Activated CD4-positive, alpha-beta T cell treated with anti-CD3 and anti-CD28 coated beads, Interleukin-2, Interleukin-6, amounts not matched to agents 100 ng/mL and 50 ng/mL, durations not matched to agents 16 hours and 8 hours (primary cell): Measurements from ENCODE around the gene SBK1.
A peak's percentile ranks its signal among the peaks of the same experiment; 100 is the strongest.
"Not testable (repeated sequence)": the region's sequence is repeated elsewhere in the genome, so short reads cannot be mapped to it uniquely, and the experiment has no call there.

Experiments
- DNase-seq: peaks from one replicate; pipeline ENCODE4 v3.0.0-alpha.2; 2020

SBK1 gene

DNA sequence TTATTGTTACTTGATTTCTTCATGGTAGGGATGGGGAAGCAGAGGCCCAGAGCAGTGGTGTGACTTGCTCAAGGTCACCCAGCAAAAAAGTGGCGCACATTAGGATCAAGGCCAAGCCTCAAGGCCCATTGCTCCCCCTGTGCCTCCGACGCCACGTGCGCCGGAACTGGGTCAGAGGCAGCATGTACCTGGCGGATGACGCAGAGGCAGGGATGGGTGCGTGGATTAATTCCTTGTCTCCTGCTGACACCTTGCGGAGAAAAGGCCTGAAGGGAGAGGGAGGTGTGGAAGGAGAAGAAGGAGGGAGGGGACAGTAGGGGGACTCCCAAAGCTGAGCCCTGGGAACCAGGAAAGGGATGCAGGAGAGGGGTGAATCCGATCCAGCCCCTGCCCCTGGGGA is 18.5 kb downstream of the SBK1 start:
- no peak for DNase-seq

GRCh38 chr16:28311413-28311812 is 19.1 kb downstream of the SBK1 start:
- DNase-seq = no peak

DNA sequence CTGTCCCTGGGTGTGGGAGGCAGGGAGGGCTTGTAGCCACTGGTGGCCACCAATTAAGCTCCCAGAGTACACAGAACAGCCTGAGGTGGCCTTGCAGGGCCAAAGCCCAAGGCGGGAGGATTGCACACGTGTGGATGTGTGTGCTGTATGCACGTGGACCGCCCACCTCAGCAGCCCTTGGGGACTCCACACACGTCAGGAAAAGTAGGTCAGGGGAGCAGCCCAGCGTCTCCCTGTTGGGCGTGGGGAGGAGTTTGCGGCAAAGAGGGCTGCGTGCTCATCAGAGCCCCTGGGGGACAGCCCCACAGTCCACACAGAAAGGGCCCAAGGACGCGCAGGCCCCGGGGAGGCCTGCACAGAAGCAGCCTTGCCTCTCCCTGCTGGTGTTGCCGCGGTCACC is 19.6 kb downstream of the SBK1 start:
- no peak for DNase-seq

DNA sequence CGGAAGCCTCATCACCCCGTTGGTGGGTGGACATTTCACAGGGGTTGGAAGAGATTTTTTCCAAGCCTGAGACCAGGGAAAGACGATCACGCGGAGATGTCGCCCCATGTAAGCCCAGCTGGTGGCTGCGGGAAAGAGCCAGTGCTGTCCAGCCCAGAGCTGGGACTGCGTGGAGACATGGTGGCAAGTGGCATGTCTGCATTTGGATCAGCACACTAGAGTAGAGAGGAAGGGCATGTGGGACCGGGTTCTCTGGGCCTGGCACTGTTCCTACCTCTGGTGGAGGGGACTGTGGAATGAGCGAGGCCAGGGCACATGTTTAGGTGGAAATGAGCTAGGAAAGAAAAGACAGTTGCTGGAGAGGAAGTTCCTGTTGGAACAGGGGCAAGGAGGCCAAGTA is 20.0 kb downstream of the SBK1 start:
- DNase-seq = no peak

DNA sequence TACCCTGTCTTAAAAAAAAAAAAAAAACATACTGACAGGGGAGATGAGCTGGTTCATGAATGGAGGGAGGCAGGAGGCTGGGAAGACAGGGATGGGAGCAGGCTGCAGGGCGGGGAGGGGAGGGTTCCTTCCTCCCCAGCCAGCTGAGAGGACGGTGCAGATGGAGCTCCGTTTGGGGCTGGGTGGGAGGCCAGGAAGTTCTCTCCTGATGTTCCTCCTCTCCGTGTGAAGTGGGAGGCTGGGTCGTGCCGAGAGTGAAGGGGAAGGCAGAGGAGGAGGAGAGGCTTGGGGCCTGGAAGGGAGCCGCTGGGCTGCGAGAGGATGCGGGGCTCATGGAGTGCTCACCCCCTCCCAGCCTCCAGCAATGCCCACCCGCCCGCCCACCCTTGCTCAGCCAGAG is 21.3 kb downstream of the SBK1 start:
- no peak for DNase-seq

- DNase-seq = no peak
These were observed 23.7 kb downstream of the SBK1 start for GRCh38 chr16:28316054-28316453.

GRCh38 chr16:28317040-28317880 is 24.9 kb downstream of the SBK1 start:
- DNase-seq = peak; percentile 76

DNA sequence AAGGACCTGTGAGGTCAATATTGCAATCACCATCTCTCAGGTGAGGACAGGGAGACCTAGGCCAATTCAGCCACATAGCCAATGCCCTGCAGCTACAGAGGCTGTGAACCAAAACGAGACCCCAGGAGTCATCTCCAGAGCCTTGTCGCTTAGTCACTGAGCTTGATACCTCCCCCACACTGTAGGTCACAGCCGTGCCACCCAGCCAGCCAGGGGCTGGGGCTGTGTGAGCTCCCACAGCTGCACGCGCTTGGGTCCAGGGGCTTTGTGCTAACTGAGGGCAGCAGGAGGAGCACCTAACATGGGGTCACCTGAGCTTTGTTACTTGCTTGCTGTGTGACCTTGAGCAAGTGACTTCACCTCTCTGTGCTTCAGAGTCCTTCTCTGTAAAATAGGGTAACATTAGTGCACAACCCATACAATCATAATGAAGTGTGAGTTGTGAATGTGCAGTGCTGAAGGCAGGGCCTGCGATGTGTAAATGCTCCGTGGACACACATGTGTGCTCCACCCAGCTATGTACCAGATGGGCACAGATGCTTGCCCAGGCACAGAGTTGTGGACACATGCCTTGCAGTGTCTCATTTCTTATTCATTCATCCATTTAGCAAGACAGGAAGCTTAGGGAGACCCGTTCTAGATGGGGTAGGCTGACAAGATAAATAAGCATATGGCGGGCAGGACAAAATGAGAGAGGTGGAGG is 25.9 kb downstream of the SBK1 start:
- DNase-seq = no peak

GRCh38 chr16:28319476-28320022 is 27.2 kb downstream of the SBK1 start:
- no peak for DNase-seq

DNA sequence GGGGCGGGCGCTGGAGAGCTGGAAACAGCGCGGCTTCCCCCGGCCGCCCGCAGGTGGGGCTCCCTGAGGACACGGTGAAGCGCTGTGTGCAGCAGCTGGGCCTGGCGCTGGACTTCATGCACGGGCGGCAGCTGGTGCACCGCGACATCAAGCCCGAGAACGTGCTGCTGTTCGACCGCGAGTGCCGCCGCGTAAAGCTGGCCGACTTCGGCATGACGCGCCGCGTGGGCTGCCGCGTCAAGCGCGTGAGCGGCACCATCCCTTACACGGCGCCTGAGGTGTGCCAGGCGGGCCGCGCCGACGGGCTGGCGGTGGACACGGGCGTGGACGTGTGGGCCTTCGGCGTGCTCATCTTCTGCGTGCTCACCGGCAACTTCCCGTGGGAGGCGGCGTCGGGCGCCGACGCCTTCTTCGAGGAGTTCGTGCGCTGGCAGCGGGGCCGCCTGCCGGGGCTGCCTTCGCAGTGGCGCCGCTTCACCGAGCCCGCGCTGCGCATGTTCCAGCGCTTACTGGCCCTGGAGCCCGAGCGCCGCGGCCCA is 27.8 kb downstream of the SBK1 start:
- no peak for DNase-seq

GRCh38 chr16:28320741-28321140 is 28.4 kb downstream of the SBK1 start:
- no peak for DNase-seq

GRCh38 chr16:28321700-28322411 is 29.5 kb downstream of the SBK1 start:
- DNase-seq = peak; percentile 48

DNA sequence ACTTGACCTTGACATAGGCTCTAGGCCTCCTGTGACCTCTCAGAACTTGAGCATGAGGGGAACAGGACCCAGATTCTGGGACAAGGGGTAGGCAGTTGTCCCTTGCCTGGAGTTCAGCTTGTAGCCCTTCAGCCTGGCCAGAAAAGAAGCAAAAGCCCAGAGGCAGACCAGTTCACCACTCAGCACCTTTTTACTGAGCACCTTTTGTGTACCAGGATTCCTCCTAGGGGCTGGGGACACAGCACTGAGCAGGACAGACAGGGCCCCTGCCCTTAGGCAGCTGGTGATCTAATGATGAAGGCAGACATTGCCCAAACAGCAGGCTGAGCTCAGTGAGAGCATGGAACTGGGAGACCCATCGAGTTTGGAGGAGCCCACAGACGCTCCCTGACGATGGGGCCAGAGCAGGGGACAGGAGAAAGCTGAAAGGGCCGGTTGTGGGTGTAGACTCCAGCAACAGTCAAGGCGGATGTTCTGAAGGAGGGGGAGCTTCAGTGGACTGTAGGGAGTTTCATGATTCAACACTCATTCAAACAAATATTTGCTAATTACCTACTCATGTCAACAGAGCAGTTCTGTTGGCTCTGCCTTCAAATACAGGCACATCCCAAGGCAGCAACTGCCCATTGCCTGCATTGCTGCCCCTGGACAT is 32.0 kb downstream of the SBK1 start:
- DNase-seq = no peak

DNA sequence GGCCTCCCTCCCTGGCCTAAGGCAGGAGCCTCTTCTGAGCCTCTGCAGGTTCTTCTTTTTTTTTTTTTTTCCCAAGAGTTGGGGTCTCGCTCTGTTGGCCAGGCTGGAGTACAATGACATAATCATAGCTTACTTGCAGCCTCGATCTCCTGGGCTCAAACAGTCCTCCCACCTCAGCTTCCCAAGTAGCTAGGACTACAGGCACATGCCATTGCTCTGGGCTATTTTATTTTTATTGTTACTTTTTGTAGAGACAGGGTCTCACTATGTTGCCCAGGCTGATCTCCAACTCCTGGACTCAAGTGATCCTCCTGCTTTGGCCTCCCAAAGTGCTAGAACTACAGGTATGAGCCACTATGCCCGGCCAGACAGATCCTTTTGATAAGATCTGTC is 32.6 kb downstream of the SBK1 start:
- DNase-seq = no peak

DNA sequence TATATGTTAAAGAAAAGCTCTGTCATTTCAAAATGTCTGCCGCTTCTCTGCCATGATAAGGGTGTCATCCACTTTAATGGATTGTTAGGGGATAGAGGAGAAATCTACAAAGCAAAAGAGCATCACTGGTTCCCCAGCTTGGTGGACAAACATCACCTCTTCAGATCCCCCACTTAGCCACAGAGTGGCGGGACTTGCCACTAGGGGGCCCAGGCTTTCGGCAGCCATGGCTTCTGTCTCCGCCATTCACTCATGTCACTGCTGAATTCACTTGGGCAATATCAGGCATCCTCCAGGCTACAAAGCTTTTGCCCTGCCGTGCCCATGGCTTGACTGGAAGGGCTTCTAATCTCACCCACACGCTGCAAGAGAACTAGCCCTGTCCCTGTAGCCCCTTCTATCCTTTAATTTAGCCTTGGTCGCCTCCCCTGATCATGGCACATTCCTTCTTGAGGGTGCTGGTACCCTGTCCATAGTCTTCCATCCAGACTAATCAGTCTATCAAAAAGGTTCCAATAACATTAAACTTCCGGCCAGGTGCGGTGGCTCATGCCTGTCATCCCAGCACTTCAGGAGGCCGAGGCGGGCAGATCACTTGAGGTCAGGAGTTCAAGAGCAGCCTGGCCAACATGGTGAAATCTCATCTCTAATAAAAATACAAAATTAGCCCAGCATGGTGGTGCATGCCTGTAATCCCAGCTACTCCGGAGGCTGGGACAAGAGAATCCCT is 34.7 kb downstream of the SBK1 start:
- peak; percentile 68 for DNase-seq

- not testable (repeated sequence) for DNase-seq
These were observed 37.9 kb downstream of the SBK1 start for GRCh38 chr16:28330232-28330631.

DNA sequence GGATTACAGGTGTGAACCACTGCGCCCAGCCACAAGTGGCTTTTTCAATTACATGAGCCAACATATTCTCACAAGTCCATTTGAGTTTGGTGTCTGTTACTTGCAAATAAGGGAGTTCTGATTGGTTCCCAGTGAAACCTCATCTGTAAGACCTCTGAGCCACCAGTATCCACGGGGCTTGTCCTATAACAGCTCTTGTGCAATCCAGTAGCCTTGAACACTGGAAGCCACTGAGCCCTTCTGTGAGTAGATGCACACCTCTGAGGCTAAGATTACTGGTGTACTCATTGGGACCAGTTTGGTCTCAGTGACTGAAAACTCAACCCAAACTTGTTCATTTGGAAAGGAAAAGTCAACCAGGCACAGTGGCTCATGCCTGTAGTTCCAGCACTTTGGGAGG is 38.7 kb downstream of the SBK1 start:
- DNase-seq = not testable (repeated sequence)

DNA sequence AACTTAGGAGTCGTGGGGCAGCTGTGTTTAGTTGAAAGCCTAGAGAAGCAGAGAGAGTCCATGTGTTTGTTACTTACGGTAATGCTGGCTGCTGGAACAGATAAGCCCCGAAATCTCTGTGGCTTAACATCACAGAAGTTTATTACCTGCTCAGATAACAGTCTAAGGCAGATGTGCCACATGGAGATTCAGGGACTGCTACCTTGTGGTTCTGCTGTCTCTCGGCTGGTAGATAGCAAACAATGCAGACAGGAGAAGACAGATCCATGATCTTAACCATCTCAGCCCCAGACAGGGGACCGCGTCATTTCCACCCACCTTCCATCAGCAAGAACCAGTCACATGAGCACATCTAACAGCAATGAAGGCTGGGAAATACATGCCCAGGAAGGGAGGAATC is 40.3 kb downstream of the SBK1 start:
- DNase-seq = not testable (repeated sequence)

- not testable (repeated sequence) for DNase-seq
These were observed 43.4 kb downstream of the SBK1 start for GRCh38 chr16:28335678-28336077.

DNA sequence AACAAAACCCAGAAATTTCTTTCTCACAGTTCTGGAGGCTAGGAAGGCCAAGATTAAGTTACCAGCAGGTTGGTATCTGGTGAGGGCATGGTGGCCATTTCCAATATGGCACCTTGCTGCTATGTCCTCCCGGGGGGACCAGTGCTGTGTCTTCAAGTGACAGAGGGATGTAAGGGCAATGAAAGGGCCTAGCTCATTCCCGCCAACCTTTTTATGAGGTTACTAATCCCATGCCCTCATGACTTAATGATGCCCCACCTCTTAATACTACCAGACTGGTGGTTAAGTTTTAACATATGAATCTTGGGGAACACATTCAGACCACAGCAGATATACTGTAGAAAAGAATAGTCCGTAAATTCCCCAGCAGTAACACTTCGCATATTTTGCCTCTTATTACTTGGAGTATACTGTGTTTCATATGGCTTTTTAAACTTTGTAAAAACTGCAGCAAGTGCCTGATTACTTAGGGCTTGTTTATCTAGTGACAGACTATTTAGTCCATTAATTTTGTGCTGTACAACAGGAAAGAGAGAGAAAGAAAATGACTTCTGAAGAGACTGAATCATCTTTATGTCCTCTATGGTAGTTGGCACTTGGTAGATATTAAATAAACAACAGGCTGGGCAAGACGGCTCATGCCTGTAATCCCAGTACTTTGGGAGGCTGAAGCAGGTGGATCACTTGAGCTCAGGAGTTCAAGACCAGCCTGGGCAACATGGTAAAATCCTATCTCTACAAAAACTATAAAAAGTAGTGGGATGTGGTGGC is 44.8 kb downstream of the SBK1 start:
- not testable (repeated sequence) for DNase-seq

DNA sequence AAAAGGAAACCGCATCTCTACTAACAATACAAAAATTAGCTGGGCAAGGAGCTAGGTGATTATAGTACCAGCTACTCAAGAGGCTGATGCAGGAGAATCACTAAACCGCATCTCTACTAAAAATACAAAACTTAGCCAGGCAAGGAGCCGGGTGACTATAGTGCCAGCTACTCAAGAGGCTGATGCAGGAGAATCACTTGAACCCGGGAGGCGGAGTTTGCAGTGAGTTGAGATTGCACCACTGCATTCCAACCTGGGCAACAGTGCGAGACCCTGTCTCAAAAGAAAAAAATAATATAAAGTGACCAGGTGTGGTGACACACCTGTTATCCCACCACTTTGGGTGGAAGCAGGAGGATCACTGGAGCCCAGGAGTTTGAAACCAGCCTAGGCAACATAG is 45.9 kb downstream of the SBK1 start:
- DNase-seq = not testable (repeated sequence)
